HG02884 (cell line): Measurements from ENCODE around the gene OGT.
A peak's percentile ranks its signal among the peaks of the same experiment; 100 is the strongest.
"Not testable (repeated sequence)": the region's sequence is repeated elsewhere in the genome, so short reads cannot be mapped to it uniquely, and the experiment has no call there.

ENCODE experiments used
- ATAC-seq: cut with Tn5 transposase; IDR thresholded peaks from one replicate; pipeline ENCODE4 v1.9.1; 2021; ENCODE audit warnings: mild to moderate bottlenecking, moderate library complexity; ENCODE audit not compliant: unreplicated experiment

OGT gene

DNA sequence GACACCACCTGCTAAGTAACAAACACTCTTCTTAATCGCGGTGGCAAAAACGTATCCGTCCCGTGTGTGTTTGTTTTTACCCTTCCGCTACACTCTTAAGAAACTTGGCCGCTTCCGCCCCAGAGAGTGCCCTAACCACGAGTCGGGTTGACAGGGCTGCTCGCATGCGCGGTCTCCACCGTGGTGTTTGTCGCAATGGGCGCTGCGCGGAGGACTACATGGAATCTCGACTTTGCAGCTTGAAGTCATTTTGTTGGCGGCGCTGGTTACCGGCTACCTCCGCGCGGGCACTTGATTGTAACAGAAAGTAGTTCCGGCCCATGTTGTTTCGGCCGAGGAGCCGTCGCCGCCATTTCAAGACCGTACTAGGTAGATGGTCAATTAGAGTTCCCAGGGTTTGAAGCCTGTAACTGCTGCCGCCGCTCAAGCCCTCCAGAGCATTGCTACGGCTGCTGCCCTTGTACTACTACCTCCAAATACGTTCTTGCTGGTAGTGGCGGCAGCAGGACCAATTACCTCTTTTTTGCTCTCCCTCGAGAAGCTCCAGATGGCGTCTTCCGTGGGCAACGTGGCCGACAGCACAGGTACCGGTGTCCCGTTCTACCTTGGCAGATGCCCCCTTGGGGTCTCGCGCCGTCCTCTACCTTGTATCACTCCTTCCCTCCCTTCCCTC, at the start of gene OGT:
OGT (plus strand) TSS at position 352 of the 673 bp plus-strand sequence; CDS start at position 548, 196 bp downstream.
- ATAC-seq: peak; percentile 64

GRCh38 chrX:71487814-71488213, 45.1 kb upstream of the OGT start:
- ATAC-seq: no peak

DNA sequence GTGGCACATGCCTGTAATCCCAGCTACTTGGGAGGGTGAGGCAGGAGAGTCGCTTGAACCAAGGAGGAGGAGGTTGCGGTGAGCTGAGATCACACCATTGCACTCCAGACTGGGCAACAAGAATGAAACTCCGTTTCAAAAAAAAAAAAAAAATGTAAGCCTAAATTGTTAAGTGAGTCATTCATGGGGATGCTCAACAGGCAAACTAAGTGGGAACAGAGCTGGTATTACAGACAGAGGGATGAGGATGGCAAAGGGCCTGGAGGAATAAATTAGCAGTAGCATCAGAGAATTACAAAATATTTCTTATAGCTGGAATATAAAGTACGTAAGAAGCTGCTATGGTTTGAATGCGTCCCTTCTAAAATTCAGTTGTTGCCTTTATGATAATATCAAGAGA, 43.4 kb upstream of the OGT start:
- no peak for ATAC-seq

DNA sequence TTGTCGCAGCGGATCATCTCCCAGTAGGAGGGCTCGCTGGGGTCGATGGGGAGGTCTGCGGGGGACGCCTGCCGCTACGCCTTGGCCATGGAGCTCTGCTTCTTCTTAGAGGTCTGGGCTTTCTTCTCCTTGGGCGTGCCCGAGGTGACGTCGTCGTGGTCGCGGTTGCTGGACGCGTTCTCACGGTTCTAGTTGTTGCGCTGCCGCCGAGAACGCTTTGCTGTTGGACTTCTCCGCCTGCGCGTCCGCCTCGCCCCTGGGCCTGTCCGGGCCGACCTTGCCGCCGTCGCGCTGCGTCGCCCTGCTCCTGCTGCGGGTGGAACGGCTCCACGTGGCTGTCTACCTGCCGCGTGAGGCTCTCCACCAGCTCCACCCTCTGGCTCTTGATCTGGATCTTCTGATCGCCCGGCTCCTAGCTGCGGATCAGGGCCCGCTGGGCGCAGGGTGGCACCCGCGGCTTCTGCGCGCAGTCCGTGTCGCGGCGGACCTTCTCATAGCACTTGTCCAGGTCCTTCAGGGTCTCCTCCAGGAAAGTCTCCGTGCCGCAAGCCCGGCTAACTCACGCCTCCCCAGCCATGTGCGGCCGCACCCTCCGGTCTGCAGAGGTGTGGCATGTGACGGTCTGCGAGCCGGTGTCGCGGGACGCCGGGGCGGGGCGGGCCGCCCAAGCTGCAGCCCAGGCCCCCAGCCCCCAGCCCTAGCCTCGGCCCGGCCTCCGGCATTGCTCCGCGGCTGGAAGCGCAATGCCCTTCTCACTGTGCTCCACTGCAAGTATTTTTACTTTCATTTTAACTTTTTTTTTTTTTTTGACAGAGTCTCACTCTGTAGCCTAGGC, 40.5 kb upstream of the OGT start:
- peak; percentile 52 for ATAC-seq

- ATAC-seq: no peak
Measured at GRCh38 chrX:71493111-71493613, 39.7 kb upstream of the OGT start.

DNA sequence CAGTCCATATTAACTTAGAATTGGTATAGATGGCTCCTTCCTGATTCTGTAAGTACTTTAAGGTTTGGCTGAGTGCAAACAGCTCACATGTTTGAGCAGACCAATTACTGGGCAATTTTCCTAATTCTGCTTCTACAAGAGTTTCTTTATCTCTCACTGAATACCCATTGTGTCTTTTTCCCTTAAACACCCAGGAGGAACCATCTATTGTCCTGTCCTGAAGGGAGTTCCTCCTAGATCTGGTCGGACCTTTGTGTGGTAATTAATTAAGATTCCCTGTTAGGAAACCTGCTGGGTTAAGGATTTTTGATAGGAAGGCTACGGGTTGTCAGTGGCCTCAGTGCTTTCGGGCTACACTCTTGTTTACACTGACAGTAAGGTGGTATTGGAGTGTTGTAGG, 36.9 kb upstream of the OGT start:
- ATAC-seq: not testable (repeated sequence)

DNA sequence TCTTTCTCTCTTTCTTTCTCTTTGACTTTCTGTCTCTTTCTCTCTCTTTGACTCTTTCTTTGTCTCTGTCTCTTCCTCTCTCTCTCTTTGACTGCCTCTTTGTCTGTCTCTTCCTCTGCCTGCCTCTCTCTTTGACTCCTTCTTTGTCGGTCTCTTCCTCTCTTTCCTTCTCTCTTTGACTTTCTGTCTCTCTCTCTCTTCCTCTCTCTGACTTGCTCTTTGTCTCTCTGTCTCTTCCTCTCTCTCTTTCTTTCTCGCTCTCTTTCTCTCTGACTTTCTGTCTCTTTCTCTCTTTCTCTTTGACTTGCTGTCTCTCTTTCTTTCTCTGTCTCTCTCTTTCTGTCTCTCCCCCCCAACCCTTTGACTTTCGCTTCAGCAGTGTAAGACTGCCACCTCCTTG, 36.4 kb upstream of the OGT start:
- no peak for ATAC-seq

DNA sequence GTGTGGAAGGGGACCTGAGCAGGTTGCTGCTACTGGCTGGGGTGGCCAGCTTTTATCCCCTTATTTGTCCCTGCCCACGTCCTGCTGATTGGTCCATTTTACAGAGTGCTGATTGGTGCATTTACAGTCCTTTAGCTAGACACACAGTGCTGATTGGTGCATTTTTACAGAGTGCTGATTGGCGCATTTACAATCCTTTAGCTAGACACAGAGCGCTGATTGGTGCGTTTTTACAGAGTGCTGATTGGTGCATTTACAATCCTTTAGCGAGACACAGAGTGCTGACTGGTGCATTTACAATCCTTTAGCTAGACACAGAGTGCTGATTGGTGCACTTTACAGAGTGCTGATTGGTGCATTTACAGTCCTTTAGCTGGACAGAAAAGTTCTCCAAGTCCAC, 30.8 kb upstream of the OGT start:
- not testable (repeated sequence) for ATAC-seq

DNA sequence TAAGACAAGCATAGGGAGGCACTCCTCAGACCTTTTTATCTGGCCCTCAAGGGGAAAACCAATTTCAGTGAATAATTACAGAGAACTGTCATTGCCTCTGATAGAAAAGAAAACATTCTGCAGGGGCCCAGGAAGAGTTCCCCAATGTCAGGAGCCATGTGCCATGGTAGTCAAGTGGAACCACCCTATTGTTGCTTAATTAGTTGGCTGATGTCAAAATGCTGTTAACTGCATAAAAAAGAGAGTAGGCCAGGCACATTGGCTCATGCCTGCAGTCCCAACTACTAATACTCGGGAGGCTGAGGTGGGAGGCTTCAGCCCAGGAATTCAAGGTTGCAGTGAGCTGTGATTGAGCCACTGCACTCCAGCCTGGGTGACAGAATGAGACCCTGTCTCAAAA, 28.6 kb upstream of the OGT start:
- ATAC-seq: no peak

- no peak for ATAC-seq
Measured at GRCh38 chrX:71509289-71509688, 23.6 kb upstream of the OGT start.

DNA sequence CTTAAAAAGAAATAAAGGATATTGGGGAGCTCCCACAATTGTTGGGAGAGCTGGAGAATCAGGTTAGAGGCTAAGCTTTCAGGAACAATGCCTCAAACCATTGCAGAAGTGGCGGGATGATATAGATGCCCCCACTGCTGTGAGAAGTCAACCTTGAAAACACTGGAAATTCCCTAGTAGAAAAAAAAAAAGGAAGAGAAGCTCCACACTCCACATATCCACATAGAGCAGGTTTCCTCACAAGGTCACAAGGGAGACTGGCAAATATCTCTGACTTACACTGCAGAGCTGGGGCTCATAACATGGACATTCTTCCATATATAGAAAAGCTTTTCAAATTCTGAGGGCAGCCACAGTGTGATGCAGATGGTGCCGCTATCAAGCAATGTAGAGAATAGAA, 22.7 kb upstream of the OGT start:
- no peak for ATAC-seq

GRCh38 chrX:71513731-71514130, 19.2 kb upstream of the OGT start:
- not testable (repeated sequence) for ATAC-seq

DNA sequence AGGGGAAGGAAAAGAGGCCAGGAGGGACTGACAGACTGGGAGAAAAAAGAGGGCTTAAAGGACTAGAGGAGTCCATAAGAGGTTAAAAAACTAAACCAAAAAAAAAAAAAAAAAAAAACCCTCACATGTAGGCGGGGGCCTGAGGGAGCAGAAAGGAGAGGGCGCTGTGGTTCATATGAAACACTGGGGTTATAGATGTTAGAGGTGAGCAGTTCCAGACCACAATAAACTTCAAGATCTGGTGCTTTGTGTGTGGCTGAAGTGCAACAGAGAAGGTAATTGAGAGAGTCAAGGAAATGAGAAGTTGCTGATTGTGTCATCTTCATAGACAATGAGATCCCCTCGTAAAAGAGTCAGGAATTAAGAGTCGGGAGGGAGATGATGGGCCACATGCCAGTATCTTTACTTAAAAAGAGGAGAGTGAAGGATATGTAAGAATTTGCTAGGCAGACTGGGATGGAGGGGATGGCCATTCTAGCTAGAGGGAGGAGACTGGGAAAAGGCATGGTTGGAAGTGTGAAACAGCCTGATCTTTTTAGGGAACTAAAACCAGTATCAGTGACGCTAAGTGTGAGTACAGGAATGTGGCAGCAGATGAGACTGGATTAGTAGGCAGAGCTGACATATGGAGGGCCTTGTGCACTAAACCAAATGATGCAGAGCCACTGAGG, 18.4 kb upstream of the OGT start:
- ATAC-seq: peak; percentile 76

DNA sequence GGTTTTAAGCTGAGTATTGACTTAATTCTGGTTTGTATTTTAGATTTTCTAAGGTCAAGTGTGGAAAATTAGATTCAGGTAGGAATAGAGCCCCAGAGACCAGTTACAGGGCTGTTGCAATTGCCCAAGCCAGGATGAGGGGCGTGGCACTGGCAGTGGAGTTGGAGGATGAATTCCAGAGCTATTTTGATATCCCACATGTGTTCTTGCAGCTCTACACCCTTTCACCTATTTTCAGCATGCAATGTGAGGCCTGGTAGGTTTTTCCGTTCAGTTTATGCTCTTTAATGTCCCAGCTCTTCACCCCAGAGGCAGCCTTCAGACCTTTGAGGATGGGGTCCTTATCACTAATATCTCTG, 17.9 kb upstream of the OGT start:
- ATAC-seq: no peak

DNA sequence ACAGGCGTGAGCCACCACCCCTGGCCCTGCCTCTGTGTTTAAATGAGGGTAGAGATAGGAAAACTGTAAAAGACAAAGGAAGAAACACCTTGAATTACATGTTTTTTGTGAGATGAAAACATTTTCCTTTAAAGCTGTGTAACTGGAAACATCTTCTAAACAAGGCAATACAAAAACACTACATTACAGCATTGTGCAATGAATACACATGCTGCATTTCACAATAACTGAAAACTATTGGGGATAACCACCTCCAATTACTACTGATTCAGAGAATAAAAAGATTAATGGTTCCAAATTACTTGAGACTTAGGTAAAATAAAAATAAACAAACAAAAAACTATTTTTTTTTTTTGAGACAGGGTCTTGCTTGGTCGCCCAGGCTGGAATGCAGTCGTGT, 7.6 kb upstream of the OGT start:
- ATAC-seq: no peak

DNA sequence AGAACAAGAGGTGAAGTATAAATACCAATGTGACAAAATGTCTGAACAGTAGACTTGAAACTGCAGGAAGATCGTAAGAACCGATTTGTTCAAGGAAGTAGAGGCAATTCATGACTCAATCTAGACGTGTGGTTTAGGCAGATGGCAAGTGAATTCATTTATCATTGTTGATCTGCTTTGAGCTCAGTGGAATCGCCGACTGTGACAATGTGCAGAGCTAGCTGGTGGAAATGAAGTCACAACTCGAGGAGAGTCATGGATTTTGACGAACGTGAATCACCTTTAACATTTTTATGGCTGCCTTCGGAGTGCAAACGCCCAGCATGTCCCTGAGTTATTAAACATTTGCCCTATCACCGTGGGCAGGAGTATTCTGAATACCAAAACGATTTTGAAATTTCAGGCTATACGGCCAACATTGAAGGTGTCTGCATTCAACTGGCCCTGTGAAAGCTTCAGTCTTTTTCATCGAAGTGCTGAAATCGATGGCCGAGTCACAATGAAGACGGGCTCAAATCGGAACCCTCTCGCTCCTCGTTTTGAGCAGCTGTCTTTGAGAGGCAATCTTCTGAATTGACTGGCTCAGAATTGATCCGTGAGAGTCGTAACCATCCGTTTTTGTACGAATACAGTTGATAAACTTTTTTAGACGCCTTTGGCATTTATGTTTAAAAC, 689 bp upstream of the OGT start:
- no peak for ATAC-seq

DNA sequence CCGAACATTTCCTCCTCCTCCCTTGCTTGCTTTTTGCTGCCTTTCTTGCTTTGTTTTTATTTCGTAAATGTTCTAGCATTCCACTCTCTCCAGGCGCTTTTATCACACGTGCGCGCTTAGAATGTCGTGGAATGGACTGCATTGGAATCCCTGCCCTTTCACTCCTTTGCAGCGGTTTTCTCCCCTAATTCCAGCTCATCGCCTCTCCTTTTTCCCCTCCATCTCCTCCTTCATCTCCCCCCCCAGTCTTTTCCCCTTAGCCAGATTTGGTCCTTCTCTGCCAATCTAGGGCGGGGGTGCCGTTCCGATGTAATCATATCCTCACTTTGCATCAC, 579 bp downstream of the OGT start:
- ATAC-seq: no peak

- ATAC-seq: no peak
Measured at GRCh38 chrX:71533851-71534561, 1.1 kb downstream of the OGT start.

DNA sequence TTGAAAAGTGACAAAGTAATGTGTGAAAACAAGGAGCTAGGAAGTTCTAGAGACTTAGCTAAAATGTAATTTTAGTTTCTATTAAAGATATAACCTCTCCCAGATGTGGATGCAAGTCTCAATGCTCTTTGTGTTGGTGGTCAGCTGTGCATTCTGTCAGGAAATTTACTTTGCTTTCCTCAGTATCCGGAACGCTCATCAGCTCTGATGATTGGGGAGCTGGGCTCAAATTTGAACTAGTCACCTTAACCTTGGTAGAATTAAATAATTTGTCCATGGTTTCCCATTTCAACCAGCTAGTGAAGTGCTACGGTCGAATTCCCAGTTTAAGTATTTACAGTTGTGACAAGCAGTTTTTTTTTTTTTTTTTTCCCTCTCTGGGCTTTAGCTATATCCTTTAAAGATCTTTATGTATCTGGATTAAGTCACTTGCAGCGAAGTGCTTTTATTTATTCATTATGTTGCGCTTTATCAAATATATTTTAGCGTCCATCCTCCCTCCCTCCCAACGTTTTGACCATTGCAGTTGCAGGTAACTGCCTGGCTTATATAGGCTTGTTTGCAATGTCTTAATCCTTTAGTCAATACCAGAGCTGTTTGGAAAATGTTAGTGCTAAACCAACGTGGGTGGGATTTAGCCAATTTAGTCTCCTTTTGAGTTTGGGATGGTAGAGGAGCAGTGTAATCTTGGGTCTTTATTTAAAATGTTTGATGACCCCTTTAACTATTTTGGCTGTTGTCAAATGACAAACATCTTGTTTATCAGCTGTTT, 2.1 kb downstream of the OGT start:
- no peak for ATAC-seq

DNA sequence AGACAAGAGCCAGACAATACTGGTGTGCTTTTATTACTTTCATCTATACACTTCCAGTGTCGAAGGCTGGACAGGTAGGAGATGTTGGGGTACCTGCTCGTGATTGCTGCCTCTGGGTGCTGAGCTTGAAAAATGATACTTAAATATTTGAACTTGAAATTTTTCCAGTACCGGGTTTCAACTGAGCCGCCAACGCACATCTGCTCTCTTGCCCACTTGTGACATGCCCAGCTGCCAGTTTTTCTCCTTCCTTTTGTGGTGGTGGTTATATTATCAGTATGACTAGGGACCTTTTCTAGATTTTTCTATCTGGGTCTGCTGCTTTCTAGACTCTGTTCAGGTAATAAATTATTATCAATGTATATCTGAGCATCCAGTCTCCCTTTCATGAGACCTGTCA, 3.4 kb downstream of the OGT start:
- ATAC-seq: no peak
